ENCODE data around the gene TRIM63. TPM values are rescaled to one million over a fixed set of nuclear protein-coding genes. Genes with fewer than 3 reads are reported as not detected.

Gene TRIM63
- total RNA-seq, 4 donors from 2014 or later, result 0.21 to 0.98 TPM; not detected in 2

DNA sequence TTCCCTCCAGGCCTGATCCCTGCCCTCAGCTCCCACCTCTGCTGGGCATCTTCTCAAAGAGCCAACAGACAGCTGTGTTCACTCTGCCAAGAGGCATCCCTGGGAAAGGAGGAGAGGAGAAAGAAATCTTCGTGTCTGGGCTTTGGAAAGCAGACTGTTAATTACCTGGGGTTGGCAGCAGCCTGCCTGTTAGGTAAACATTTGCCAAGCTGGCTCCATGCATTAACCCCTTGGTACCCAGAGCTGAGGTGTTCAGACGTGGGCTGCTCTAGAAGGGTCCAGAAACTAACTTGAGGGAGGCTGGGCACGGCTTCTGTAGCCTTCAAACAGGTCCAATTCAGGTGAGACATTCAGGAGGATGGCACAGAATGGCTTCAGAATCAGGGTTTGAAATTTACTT, 54.6 kb downstream of the TRIM63 start:
- H3K9me3 ChIP-seq, result no peaks in the 10 kb centered on the region
- H3K27me3 ChIP-seq, result no peaks in the 10 kb centered on the region
- H3K4me3 ChIP-seq, result no peak overlapping the region
- 71 to 82% methylated on average over 2 to 3 of the region's 3 CpGs for WGBS, 2 donors
- TF ChIP-seq, protein P1, sequence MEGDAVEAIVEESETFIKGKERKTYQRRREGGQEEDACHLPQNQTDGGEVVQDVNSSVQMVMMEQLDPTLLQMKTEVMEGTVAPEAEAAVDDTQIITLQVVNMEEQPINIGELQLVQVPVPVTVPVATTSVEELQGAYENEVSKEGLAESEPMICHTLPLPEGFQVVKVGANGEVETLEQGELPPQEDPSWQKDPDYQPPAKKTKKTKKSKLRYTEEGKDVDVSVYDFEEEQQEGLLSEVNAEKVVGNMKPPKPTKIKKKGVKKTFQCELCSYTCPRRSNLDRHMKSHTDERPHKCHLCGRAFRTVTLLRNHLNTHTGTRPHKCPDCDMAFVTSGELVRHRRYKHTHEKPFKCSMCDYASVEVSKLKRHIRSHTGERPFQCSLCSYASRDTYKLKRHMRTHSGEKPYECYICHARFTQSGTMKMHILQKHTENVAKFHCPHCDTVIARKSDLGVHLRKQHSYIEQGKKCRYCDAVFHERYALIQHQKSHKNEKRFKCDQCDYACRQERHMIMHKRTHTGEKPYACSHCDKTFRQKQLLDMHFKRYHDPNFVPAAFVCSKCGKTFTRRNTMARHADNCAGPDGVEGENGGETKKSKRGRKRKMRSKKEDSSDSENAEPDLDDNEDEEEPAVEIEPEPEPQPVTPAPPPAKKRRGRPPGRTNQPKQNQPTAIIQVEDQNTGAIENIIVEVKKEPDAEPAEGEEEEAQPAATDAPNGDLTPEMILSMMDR (IDR thresholded peaks at IDR 0.05), result no peak
- TF ChIP-seq POLR2A (IDR thresholded peaks at IDR 0.05) (no peak), EP300 (IDR thresholded peaks at IDR 0.05) (no peak)
- H3K27ac ChIP-seq, result no peak overlapping the region
- peaks cover 0 to 12% (median 0%) of the 10 kb centered on the region in 4 donors for H3K4me1 ChIP-seq
- no peak for DNase-seq (ENCODE audit: low spot score in 2 of 2)
- no peaks in the 10 kb centered on the region for H3K36me3 ChIP-seq

DNA sequence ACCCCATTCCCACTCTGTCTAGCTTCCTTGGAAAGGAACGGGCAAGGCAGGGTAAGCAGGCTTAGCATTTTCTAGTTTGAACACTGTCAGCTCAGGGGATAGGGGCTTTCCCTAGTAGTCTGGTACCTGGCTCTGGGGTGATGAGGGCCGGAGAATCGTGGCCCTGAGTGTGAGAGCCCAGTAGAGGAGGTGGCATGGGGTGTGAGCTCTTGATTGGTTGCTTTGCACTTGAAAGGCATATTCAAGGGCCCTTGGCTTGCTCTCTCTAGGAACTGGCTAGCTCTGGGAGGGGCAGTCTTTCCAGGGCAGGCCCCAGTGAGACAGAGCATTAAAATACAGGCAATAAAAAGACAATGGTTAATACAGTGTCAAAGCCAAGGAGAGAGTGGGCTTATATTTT, 56.6 kb downstream of the TRIM63 start:
- H3K36me3 ChIP-seq, result no peaks in the 10 kb centered on the region
- TF ChIP-seq, protein P1 (IDR thresholded peaks at IDR 0.05), result no peak
- TF ChIP-seq POLR2A (IDR thresholded peaks at IDR 0.05) (no peak), EP300 (IDR thresholded peaks at IDR 0.05) (no peak)
- H3K4me3 ChIP-seq, result no peak overlapping the region
- WGBS, 2 donors, result 58 to 68% methylated on average over 3 of the region's 3 CpGs
- no peaks in the 10 kb centered on the region for H3K9me3 ChIP-seq
- peaks cover 0 to 14% (median 3%) of the 10 kb centered on the region in 4 donors for H3K4me1 ChIP-seq
- H3K27me3 ChIP-seq, result no peaks in the 10 kb centered on the region
- H3K27ac ChIP-seq, result no peak overlapping the region
- DNase-seq (ENCODE audit: low spot score in 2 of 2), result no peak

DNA sequence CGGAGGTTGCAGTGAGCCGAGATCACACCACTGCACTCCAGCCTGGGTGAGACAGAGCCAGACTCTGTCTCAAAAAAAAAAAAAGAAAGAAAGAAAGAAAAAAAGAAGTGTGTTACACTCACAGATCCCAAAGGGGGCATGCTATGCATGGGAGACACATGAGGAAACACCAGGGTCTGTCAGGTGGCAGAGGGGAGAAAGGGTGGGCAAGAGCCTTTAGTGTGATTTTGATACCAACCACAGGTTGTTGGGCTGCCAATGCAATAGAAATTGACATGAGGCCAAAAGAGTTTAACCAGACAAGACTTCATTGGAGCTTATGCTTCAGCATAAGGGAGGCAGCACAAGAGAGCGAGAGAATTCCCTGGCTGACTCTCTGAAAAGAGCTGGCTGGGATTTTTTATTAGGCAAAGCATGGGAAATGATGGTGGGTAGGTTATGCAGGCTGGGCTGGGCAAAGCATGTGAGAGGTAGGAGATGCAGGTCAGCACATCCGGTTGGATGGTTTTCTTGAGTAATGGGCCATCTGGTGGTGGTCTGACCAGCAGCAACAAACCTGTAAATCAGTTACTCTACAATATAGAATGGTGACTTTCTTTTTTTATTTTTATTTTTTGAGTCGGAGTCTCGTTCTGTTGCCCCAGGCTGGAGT, 57.5 kb downstream of the TRIM63 start:
- H3K9me3 ChIP-seq, result no peaks in the 10 kb centered on the region
- 50 to 57% methylated on average over 6 of the region's 6 CpGs for WGBS, 2 donors

DNA sequence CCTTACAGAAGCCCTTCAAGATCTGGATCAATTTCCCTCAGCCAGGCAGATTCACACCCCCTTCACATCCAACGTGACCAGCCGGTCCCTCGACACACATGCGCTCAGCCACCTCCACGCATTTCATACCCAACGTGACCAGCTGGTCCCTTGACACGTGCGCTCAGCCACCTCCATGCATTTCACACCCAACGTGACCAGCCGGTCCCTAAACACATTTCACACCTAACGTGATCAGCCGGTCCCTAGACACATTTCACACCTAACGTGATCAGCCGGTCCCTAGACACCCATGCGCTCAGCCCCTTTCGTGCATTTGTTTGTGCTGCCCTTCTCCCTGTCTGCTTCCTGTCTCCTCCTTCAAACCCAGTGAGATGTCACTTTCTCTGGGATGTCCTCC, 60.7 kb downstream of the TRIM63 start:
- Histone ChIP-seq H3K9me3 (no peaks in the 10 kb centered on the region), H3K4me1 (peaks cover 0 to 42% (median 13%) of the 10 kb centered on the region in 4 donors), H3K4me3 (no peak overlapping the region), H3K27me3 (no peaks in the 10 kb centered on the region), H3K36me3 (no peaks in the 10 kb centered on the region), H3K27ac (no peak overlapping the region)
- 93 to 95% methylated on average over 16 of the region's 16 CpGs for WGBS, 2 donors
- TF ChIP-seq EP300 (IDR thresholded peaks at IDR 0.05) (no peak), POLR2A (IDR thresholded peaks at IDR 0.05) (no peak)
- TF ChIP-seq, protein P1 (IDR thresholded peaks at IDR 0.05), result no peak
- DNase-seq (ENCODE audit: low spot score in 2 of 2), result no peak

More for the DNA sequence above, 57.5 kb downstream of the TRIM63 start:
- Histone ChIP-seq H3K27ac (no peak overlapping the region), H3K4me3 (no peak overlapping the region), H3K36me3 (no peaks in the 10 kb centered on the region), H3K4me1 (peaks cover 0 to 15% (median 11%) of the 10 kb centered on the region in 4 donors), H3K27me3 (no peaks in the 10 kb centered on the region)
- no peak for DNase-seq (ENCODE audit: low spot score in 2 of 2)
- TF ChIP-seq, protein P1 (IDR thresholded peaks at IDR 0.05), result no peak

DNA sequence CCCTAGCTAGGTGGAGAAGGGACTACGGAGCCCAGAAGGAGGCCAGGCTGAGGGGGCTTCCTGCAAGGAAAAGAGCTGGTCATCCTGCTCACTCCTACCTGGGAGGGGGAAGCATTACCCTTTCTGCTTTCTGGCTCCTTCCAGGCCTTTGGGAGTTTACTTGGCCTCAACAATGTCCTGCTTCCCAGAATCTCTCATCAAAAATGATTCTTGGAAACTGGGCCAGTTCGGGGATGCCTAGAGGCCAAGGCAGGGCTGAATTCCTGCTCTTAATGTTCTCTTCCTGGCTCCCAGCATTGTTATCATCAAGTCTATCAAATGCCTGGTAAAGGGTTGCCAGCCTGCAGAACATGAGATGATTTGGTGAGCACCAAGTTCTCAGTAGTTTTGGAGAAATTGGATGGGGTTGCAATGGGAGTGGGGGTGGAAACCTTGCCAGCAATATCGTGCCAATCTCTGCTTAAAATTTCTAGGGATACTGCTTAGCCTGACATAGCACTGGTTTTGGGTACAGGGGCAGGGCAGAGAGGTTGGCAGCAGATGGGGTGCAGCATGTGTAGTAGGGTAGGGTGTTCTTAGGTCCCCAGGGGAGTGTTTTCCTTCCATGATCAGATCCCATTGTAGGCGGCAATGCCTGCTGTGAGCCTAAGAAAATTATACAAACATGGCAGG, 61.9 kb downstream of the TRIM63 start:
- H3K9me3 ChIP-seq, result no peaks in the 10 kb centered on the region
- no peak overlapping the region for H3K4me3 ChIP-seq
- H3K27ac ChIP-seq, result peak overlapping the region in 2 of 4 donors; percentile 43 to 52
- no peaks in the 10 kb centered on the region for H3K27me3 ChIP-seq
- TF ChIP-seq, protein P1 (IDR thresholded peaks at IDR 0.05), result no peak
- TF ChIP-seq EP300 (IDR thresholded peaks at IDR 0.05), result peak in 1 of 2 donors; percentile 18
- no peak for TF ChIP-seq POLR2A (IDR thresholded peaks at IDR 0.05)
- H3K4me1 ChIP-seq, result peaks cover 0 to 42% (median 13%) of the 10 kb centered on the region in 4 donors
- DNase-seq (ENCODE audit: low spot score in 2 of 2), result no peak
- WGBS, 2 donors, result 61 to 68% methylated on average over 4 of the region's 4 CpGs
- no peaks in the 10 kb centered on the region for H3K36me3 ChIP-seq
